Suppressor macrophage treated with lipopolysaccharide for 4 hours (primary cell): ENCODE data around the gene SERPINB6.
"Not testable (repeated sequence)": the region's sequence is repeated elsewhere in the genome, so short reads cannot be mapped to it uniquely, and the experiment has no call there.

ENCODE experiments used
- DNase-seq: peaks from one replicate; pipeline ENCODE4 v3.0.0-alpha.2; 2020

Gene SERPINB6

DNA sequence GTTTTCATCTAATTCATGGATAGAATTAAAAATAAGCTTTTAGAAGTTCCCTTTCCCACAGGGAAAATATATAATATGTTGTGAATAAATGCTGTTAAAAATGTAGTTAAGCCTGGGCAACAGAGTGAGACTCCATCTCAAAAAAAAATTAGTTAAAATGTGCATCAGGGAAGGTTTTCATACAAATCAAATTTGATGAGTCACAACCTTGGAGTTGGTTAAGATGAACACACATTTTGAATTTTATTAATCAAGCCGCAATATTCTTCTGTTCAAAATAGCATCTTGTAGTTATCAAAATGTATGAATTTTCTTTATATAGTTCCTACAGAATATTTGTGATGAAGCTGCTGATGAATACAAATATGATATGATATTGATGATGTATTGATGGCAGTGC lies 37.3 kb downstream of the SERPINB6 start:
- DNase-seq = no peak

DNA sequence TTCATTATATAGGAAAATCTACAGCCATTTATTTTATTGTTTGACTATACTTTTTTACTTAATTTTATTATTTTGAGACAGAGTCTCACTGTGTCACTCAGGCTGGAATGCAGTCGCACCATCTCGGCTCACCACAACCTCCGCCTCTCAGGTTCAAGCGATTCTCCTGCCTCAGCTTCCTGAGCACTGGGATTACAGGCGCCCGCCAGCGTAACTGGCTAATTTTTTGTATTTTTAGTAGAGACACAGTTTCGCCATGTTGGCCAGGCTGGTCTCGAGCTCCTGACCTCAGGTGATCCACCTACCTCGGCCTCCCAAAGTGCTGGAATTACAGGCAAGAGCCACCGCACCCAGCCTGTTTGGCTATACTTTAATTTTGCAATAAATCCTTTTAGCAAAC lies 38.5 kb downstream of the SERPINB6 start:
- DNase-seq = not testable (repeated sequence)

DNA sequence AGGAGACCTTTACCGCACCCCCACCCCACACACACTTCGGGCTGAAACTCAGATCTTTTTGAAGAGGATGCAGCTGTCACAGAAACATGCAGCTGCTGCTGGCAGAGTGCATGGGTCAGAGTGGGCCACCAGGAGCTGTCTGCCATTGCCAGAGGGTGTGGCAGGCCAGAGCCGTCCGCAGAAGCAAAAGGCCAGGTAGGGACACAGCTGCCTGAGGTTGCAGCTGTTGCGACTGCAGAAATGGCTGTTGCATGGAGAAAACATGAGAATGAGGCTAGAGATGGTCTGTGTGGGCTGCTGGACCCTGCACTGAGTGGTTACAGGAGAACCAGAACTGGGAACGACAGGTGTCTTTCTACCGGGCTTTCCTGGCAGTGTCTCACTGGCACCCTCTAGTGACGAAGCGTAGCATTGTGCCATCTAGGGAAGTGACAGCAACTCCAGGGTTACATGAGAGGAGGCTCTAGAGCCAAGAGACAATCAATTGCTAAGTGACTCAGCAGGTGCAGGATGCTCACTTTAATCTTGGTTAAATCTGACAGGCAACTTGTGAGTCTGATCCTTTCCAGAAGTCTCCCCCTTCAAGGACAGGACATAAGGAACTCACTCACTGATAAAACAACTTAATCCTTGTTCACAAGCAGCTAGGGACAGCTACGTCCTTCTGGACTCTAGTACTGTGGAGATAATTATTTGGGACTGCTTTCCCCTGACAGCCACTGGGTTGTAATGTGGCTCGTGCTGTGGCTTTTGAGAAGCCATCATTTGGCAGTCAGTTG lies 39.2 kb downstream of the SERPINB6 start:
- DNase-seq = peak; percentile 84

DNA sequence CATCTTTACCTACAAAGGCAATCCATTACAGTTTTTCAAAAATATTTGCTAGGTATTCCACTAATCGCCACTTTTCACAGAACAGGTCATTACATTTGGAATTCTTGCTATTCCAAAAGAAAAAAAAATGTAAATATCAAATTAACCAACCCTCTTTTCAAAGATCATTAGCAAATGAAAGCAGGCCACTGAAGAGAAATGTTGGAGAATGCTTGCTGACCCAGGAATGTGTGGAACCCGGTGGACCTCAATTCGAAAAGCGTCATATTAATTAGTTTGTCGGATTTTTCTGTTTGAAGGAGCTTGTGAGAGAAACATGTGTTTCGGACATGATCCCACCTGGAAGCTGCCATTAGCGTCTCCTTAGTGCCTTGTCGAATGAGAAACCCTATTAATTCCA lies 40.3 kb downstream of the SERPINB6 start:
- DNase-seq = no peak

DNA sequence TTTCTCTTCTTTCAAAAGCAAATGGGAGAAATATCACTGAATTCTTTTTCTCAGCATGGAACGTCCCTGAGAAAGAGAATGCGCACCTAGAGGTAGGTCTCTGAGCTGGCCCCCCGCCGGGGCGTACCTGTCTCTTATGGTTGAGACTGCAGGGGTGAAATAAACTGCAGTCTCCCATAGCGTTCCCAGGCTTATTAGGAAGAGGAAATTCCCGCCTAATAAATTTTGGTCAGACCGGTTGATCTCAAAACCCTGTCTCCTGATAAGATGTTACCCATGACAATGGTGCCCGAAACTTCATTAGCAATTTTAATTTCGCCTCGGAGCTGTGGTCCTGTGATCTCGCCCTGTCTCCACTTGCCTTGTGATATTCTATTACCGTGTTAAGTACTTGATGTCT lies 43.4 kb downstream of the SERPINB6 start:
- not testable (repeated sequence) for DNase-seq

DNA sequence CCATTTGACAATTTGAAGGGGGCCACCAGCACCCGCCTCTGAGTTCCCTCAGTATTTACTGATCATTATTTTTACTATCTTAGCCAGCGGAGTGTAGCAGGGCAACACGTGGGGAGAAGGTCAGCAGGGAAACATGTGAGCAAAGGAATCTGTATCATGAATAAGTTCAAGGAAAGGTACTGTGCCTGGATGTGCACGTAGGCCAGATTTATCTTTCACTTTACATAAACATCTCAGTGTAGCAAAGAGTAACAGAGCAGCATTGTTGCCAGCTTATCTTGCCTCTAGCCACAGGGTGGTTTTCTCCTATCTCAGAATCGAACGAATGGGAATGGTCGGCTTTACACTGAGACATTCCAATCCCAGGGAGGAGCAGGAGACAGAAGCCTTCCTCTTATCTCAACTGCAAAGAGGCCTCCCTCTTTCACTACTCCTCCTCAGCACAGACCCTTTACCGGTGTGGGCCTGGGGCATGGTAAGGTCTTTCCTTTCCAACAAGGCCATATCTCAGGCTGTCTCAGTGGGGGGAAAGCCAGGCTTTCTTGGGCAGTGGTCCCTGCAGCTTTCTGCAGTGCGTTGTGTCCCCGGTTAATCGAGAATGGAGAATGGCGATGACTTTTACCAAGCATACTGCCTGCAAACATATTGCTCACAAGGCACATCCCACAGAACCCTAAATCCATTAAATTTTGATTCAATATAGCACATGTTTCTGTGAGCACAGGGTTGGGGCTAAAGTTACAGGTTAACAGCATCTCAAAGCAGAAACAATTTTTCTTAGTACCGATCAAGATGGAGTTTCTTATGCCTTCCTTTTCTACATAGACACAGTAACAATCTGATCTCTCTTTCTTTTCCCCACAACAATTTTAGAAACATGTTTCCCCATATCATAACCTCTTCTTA lies 45.3 kb downstream of the SERPINB6 start:
- not testable (repeated sequence) for DNase-seq

DNA sequence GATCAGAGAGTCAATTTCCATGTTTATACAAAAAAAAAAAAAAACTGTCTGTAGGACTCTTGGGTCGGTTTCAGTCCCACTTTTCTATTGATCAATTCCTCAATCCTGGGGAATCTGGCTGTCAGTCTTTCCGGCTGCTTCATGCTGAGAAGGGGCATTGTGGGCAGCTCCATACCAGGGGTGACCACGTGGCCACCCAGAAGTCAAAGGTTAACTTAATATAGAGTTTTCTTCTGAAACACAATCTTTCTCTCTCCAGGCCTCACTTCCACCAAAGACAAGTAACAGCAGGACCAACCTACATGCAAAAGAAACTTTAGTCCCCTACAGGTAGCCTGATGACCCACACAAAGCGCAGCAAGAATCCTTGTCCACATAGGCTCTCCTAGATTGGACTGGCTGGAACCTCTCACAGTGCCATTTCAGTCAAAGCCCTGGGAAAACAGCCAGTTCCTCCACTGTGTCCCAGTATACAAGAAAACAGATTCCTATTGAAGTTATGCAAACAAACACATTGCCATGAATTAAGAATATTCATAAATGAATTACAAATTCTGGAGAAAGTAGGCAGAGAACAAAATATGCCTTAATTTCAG lies 49.7 kb downstream of the SERPINB6 start:
- no peak for DNase-seq

DNA sequence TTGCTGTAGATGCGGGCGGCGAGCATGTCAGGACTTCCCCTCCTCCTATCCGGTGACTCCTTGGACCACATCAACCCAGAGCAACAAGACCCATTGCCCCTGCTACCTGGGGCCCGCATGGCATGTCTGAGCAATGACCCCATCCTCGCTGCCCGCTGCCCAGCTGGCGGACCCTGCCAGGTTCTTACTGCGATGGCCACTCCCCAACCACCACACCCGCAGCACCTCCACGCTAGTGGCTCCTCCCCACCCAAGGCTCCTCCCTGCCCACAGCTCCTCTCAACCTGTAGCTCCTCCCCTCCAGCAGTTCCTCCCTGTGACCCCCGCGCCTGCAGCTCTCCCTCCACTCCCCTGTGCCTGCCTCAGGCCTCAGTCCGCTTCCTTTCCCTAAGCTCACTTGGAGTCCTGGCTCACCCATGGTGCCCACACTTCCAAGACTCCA lies 50.7 kb downstream of the SERPINB6 start:
- DNase-seq = no peak

DNA sequence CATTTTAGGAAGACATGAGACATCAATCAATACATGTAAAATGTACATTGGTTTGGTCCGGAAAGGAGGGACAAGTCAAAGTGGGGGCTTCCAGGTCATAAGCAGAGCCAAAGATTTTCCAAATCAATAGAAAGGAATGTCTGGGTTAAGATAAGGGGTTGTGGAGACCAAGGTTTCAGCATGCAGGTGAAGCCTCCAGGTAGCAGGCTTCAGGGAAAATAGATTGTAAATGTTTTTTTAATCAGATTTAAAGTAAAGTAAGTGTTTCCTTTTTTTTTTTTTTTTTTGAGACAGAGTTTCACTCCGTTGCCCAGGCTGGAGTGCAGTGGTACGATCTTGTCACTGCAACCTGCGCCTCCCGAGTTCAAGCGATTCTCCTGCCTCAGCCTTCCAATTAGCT lies 51.5 kb downstream of the SERPINB6 start:
- no peak for DNase-seq

DNA sequence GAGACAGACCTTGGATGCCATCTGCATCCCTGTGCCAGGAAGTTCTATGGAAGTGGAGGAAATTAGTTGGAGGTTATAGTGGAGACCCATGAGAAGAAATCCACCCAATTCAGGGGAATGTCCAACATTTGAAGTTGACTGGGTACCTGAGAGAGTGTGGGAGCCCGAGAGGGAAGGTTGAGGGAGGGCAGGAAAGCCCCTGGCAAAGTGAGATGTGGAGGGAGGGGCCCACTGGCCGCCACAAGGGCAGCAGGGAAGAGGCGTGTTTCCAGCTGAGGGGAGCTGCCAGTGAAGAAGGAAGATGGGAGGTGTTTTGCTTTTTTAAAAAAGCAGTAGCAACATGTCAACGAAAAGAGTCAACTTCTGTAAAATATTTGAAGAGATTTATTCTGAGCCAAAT lies 52.0 kb downstream of the SERPINB6 start:
- no peak for DNase-seq

DNA sequence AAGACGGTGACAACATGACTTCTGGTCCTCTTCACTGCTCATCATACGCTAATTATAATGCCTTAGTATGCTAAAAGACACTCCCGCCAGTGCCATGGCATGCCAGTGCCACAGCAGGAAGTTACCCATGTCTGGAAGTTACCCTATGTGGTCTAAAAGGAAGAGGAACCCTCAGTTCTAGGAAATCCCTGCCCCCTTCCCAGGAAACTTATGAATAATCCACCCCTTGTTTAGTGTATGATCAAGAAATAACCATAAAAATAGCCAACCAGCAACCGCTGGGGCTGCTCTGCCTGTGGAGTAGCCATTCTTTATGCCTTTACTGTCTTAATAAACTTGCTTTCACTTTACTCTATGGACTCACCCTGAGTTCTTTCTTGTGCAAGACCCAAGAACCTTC lies 52.4 kb downstream of the SERPINB6 start:
- peak; percentile 91 for DNase-seq

DNA sequence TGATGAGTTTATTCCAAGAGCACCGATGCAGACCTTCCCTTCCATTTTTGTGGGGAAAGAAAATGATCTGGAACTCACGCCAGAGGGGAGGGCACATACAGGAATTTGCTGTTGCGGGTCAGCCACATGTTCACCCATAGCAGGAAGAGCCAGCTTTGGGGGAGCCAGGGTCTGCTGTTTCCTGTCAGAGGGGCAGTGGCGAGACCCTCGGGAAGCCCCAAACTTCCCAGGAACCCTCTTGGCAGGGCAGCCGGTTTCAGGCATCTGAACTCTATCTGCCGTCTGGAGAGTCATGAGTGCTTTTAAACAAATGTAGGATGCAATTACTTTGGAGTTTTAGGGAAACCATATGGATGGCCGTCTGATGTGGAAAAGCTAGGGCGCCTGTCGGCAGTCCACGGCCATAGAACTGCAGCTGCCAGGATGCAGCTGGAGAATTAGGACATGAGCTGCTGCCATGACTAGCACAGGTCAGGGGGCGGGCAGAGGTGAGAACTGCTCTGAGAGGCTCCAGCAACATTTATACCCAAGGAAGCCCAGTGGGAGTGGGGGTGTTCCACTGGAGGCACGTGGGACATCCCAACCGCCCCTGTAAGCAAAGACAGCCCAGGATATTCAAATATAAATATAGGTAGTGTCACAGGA lies 53.4 kb downstream of the SERPINB6 start:
- DNase-seq = no peak

DNA sequence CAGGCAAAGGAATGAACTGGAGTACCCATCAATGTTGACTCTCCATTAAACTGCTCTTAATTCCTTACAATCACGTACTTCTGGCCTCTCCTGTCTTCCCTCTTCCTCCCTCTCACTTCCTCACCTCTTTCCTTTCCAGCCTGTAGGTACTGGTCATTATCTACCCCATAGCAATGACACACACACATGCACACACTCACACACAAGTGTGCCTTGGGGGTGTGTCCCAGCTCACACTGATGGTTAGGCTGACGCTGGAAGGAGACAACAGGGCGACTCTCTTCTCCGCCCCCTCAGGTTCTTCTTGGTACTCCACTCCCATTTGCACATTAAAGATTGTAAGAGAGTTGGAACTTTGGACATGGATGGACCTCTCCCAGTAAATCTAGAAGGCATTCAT lies 54.3 kb downstream of the SERPINB6 start:
- no peak for DNase-seq

DNA sequence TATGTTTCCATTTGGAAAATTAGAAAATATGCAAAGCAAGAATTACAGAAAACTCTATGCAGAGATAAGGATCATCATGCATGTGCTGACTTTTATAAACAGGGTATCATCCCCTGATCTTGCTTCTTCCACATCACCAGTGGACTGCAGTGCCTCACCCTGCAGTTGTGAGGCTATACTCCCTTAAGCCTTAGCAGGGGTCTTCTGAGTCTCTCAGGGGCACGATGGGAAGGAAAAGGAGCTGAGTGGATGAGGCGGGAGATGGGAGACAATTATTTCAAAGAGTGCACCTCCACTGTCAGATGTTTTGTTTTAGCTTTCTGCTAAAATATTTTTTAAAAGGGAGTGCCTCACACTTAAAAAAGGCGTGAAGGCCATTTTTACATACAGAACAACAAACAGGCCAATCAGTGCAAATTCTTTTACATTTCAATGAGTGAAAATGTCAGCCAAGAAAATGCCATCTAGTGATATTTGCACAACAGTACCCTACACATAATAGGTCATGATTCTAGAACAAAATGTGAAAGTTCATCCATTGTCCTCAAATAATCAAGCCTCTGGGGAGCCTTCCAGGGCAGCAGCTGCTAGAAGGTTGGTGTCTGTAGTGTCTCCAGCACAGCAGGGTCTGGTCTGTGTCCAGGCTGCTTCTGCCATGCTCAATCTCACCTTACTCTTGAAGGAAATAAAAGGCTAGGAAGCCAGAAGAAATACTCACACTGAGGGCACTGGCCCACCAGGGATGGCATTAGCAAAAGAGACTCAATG lies 55.0 kb downstream of the SERPINB6 start:
- no peak for DNase-seq

DNA sequence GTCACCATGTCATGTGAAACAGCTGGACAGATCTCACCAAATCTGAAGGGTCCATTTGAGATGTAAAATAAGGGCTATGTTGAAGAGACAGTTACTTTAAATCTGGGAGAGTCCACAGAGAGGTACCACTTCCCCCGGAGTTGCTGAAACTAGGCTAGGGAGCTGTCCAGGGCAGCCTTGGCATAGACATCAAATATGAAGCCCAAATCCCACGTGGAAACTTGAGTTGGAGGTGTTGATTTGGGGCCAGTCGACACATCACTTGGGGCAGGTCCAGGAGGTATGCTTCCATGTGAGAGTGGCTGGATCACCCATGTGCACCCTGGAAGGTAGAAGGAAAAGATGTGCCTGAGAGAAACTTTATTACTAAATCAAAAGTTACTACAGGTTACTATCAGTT lies 56.2 kb downstream of the SERPINB6 start:
- no peak for DNase-seq

DNA sequence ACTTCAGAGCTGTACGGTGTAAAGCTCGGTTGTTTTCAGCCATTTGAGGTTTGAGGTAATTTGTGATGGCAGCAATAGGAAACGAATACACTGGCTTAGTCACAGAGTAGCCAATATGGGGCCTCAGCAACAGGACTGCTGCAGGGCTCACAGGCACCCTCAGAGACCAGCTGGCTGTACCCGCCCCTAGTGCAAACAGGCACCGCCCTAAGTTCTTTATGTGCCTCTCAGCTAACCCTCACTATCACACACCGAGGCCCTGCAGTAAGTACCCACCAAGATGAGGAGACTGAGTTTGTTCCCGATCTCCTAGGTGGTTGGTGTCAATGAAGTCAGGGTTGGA lies 57.1 kb downstream of the SERPINB6 start:
- no peak for DNase-seq

DNA sequence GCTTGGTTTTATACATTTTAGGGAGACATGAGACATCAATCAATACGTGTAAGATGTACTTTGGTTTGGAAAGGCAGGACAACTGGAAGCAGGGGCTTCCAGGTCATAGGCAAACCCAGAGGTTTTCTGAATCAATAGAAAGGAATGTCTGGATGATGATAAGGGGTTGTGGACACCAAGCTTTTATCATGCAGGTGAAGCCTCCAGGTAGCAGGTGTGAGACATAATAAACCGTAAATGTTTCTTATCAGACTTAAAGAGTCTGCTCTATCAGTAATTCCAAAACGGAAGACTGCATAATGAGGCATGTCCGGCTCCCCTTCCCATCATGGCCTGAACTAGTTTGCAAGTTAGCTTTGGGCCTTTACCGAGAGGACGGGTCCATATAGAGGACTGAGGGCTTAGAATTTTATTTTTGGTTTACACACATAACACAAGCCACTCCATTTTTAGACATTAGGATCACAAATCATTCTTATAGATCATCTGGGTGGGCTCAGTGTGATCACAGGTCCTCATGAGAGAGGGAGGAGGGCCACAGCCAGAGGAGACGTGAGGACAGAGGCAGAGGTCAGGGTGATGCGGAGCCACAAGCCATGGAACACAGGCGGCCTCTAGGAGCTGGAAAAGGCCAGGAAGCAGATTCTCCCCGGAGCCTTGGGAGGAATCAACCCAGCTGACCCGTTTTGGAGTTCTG lies 57.6 kb downstream of the SERPINB6 start:
- DNase-seq = no peak

DNA sequence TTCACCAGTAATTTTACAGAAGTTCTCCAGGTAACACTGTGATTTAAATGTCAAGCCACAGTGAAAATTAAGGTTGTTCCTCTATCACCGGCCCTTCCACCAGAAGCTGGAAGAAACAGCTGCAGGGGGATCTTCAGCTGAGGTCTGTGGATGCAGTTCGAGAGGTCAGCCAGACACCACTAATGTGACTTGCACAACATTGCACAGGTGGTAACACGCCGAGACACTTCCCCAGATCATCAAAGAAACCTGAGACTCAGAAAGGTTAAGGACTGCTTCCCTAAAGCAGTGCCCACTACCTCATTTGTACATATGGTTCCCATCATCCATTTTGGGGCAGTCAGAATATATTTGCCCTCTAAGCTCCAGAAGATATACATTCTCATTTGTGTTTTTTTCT lies 60.2 kb downstream of the SERPINB6 start:
- no peak for DNase-seq

DNA sequence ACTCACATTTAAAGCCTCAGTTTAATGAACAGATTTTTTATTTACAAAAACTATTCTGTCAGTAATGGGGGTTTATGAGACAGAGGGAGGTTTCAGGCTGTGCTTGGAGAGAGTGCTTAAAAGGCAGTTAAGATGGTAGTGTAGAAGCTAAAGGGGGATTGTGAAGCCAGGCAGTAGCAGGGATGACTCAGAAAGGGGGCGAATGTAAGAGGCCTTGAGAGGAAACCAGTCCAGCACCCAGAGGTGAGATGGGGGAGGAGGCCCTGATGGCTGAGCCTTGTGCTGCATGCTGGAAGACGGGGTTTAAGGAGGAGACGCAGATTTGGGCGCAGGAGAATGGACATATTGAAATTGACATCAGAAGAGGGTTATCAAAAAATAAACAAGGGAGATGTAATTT lies 61.6 kb downstream of the SERPINB6 start:
- DNase-seq = no peak

DNA sequence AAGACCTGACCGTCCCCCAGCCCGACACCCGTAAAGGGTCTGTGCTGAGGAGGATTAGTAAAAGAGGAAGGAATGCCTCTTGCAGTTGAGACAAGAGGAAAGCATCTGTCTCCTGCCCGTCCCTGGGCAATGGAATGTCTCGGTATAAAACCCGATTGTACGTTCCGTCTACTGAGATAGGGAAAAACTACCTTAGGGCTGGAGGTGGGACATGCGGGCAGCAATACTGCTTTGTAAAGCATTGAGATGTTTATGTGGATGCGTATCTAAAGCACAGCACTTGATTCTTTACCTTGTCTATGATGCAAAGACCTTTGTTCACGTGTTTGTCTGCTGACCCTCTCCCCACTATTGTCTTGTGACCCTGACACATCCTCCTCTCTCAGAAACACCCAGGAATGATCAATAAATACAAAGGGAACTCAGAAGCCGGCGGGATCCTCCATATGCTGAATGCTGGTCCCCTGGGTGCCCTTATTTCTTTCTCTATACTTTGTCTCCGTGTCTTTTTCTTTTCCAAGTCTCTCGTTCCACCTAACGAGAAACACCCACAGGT lies 62.2 kb downstream of the SERPINB6 start:
- not testable (repeated sequence) for DNase-seq

DNA sequence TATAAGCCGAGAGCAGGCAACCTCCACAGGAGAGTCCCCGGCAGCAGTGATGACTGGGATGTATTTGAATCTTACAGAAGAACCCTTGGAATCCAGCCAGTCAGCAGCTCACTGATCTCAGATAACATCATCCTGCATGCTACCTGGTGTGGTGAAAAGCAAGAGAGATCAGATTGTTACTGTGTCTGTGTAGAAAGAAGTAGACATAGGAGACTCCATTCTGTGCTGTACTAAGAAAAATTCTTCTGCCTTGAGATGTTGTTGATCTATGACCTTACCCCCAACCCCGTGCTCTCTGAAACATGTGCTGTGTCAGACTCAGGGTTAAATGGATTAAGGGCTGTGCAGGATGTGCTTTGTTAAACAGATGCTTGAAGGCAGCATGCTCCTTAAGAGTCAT lies 62.9 kb downstream of the SERPINB6 start:
- not testable (repeated sequence) for DNase-seq
